Body of pancreas (tissue), 4 donors: Measurements from ENCODE around the gene SOX12.

Source experiments
- CTCF ChIP-seq, 7 experiments: fragments of 450-650 bp in 4 of 7; fragments of 200-600 bp in 3 of 7; sonication (generic) in 3 of 7; IDR thresholded peaks; one replicate each; pipeline ENCODE4 v1.5.1; 2016 to 2019; ENCODE audit warnings: antibody characterized with exemption in 7 of 7
- POLR2A ChIP-seq, 3 donors: fragments of 450-650 bp; IDR thresholded peaks; one replicate each; pipeline ENCODE4 v1.6.1; 2016; ENCODE audit warnings: antibody characterized with exemption in 3 of 3, mild to moderate bottlenecking in 2 of 3

GRCh38 chr20:362271-363254 is 37.2 kb downstream of the SOX12 start:
- TF ChIP-seq CTCF (IDR thresholded peaks at IDR 0.05) = peak; percentile 27 to 84 (median 76)
- TF ChIP-seq POLR2A (IDR thresholded peaks at IDR 0.05) = no peak
